Measurements from ENCODE around the gene ABCB9.

DNA sequence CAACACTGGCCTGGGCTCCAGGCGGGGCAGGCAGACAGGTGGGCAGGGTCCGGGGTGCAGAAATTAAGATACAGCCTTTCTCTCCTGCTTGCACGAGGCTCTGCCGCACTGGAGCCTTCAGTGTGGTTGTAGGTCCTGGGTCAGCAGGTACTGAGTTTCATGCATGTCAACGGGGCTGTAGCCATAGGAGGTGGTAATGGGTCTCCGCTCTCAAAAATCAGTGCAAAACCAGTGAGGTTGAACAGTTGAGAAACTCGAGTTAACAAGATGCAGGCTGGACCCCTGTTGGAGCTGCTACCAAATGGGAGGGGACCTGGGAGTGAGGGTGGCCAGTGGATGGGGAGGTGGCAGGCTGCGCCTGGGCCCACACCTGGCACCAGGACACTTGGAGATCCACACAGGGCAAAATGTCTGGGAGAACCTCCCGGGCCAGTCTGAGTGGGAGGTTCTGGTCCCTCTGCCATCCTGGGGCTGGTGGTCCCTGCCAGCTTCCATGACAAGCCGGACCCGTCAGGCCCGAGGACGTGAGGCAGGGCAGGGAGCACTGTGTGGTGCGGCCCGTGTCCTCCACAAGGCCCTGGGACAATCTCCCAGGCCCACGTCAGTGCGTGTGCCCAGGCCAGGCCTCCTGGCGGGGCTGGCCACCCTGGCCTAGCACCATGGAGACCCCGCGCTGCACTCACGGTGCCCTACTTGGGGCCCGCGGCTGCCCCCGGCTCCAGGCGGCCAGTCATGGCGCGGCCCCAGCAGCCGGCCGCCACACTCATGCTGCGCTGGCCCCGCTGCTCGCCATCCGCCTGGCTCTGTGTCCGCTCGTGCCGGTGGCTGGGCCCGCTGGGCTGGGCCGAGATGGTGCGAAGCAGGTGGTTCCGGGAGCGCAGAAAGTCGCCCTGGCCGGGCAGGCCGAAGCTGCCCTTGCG lies 19.3 kb upstream of the ABCB9 start:
- TF ChIP-seq POLR2AphosphoS5 (IDR thresholded peaks at IDR 0.05; ENCODE audit: low read depth) = no peak
- TF ChIP-seq, protein P1, sequence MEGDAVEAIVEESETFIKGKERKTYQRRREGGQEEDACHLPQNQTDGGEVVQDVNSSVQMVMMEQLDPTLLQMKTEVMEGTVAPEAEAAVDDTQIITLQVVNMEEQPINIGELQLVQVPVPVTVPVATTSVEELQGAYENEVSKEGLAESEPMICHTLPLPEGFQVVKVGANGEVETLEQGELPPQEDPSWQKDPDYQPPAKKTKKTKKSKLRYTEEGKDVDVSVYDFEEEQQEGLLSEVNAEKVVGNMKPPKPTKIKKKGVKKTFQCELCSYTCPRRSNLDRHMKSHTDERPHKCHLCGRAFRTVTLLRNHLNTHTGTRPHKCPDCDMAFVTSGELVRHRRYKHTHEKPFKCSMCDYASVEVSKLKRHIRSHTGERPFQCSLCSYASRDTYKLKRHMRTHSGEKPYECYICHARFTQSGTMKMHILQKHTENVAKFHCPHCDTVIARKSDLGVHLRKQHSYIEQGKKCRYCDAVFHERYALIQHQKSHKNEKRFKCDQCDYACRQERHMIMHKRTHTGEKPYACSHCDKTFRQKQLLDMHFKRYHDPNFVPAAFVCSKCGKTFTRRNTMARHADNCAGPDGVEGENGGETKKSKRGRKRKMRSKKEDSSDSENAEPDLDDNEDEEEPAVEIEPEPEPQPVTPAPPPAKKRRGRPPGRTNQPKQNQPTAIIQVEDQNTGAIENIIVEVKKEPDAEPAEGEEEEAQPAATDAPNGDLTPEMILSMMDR (conservative IDR thresholded peaks at IDR 0.05; ENCODE audit: low read depth in 2 of 2) = no peak
- TF ChIP-seq EZH2 (IDR thresholded peaks at IDR 0.05; ENCODE audit: low read depth, unreplicated experiment) = no peak
- TF ChIP-seq JUNB (IDR thresholded peaks at IDR 0.05; ENCODE audit: unreplicated experiment) = no peak
